LNCAP (cell line): ENCODE results near the gene MPP2.

Source experiments
- TF ChIP-seq, protein P1 (sequence below): fragments of 450-650 bp; IDR thresholded peaks from 2 replicates; pipeline ENCODE4 v1.5.1; 2017; ENCODE audit warnings: mild to moderate bottlenecking

MPP2 gene

DNA sequence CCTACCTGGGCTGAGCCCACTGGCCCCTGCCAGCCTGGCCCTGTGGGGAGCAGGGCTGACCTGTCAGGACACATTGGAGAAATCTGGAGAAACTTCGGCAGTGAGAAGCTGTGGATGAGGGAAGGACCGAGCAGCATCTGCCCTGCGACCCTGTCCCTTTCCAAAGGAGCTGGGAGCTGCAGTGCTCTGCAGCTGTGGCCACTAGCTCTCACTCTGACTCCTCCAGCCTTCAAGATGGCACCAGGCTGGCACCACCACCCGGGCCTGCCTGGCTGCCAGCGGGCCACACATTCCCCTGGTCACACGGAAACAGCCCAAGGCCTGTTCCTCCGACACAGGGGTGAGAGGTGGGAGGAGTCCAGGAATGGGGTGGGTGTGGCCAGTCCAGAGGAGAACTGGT, 30.3 kb downstream of the MPP2 start:
- TF ChIP-seq, protein P1, sequence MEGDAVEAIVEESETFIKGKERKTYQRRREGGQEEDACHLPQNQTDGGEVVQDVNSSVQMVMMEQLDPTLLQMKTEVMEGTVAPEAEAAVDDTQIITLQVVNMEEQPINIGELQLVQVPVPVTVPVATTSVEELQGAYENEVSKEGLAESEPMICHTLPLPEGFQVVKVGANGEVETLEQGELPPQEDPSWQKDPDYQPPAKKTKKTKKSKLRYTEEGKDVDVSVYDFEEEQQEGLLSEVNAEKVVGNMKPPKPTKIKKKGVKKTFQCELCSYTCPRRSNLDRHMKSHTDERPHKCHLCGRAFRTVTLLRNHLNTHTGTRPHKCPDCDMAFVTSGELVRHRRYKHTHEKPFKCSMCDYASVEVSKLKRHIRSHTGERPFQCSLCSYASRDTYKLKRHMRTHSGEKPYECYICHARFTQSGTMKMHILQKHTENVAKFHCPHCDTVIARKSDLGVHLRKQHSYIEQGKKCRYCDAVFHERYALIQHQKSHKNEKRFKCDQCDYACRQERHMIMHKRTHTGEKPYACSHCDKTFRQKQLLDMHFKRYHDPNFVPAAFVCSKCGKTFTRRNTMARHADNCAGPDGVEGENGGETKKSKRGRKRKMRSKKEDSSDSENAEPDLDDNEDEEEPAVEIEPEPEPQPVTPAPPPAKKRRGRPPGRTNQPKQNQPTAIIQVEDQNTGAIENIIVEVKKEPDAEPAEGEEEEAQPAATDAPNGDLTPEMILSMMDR: no peak

GRCh38 chr17:43875476-43876147, 31.7 kb downstream of the MPP2 start:
- TF ChIP-seq, protein P1: no peak

GRCh38 chr17:43874293-43874692, 33.0 kb downstream of the MPP2 start:
- TF ChIP-seq, protein P1: no peak

DNA sequence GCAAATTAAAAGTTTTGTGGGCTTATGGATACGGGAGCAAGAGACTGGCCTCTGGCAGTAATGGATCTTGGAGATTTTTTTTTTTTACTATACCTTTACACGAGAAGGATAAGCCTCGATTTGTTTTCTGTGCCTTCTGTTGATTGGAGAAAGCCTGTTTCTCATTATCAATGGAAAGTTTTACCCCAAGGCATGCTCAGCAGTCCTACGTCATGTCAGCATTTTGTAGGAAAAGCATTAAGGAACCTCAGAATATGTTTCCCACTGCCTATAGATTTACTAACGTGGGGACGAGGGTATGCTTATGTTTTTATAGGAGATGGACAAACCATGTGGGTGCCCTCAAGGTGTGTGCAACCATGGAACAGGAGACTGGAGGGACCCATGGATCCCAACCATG, 33.5 kb downstream of the MPP2 start:
- TF ChIP-seq, protein P1: no peak

DNA sequence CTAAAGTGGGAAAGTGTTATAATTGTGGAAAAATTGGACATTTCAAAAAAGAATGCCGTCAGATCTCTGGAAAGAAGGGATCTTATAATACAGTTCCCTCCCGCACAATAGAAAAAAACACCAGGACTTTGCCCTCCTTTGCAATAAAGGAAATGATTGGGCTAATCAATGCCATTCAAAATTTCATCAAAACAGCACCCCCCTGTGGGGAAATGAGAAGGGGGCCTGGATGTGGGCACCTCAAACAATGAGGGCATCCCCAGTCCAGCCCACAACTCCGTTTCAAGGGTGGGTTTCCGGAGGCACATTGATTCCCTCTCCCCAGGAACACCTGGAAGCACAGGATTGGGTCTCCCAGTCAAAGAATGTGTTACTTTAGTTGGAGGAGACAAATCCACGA, 34.2 kb downstream of the MPP2 start:
- TF ChIP-seq, protein P1: 0 out of 2 replicates have a peak, but pooled peaks have one; percentile 11

- TF ChIP-seq, protein P1: no peak
Observed at GRCh38 chr17:43871946-43872690, 35.2 kb downstream of the MPP2 start.

DNA sequence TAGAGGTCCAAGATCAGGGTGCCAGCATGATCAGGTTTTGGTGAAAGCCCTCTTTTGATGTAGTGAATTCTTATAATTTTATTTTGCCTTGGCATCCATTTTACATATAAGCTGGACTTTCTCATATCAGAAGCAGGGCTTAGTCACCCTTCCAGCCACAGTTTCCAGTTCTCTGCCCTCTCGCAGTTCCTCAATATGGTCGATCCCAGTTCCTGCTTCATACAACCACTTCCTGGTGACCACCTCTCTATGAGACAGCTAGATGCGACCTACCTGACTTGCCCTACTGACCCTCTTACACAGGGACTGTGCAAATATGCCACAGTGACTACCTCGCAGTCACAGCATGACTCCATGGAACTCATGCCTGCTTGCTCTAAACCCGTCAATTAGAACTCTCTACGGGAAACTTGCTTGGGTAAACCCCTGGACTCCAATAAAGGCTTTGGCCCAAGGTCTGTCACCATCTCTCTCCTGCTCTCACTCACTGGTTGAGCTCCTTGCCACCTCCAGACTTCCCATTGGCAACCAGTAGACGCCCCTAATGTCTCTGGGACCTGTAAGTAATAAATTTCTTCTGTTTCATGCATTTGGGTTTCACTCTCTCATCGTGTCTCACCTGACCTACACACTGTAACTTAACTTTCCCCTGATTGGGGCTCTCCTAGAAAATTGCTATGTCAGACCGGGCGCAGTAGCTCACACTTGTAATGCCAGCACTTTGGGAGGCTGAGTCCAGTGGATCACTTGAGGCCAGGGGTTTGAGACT, 38.9 kb downstream of the MPP2 start:
- TF ChIP-seq, protein P1: no peak
